K562 (cell line): ENCODE measurements around the gene RALGAPA2. TPM values are rescaled to one million over a fixed set of nuclear protein-coding genes. Genes with fewer than 3 reads are reported as not detected.

Source experiments
- ATAC-seq: fragments of 200-7000 bp; cut with Tn5 transposase; 3 replicates; pipeline ENCODE4 v1.9.1; 2020; ENCODE audit warnings: moderate library complexity
- BruUV-seq: library from RNA; stranded (reverse); fragments of 400-500 nt; replicated peaks from 2 replicates; lab custom pipeline; 2021; lab: Mats Ljungman, UMichigan
- CTCF ChIA-PET: fragments of 300-600 bp; formaldehyde crosslinking; extraction: SDS; loops from one replicate; lab custom pipeline; 2021; ENCODE audit warnings: low intra/inter-chr PET ratio; lab: Yijun Ruan, JAX
- POLR2A ChIA-PET: fragments of 300-600, 350-650 bp; sonication (Branson Sonifier 250); formaldehyde crosslinking; extraction: SDS; loops from one replicate; lab custom pipeline; 2021; ENCODE audit warnings: antibody characterized with exemption, inconsistent platforms; lab: Yijun Ruan, JAX
- DNase-seq, 4 experiments: peaks; one replicate each; pipeline versions ENCODE4 v3.0.0 to v3.0.0-alpha.2; 2011 to 2018; ENCODE audit warnings: low spot score in 3 of 4, mixed read lengths in 3 of 4; ENCODE audit errors: extremely low read depth in 1 of 4
- FAIRE-seq: peaks from 2 replicates; lab custom pipeline; 2011; peaks lifted over from hg19 to GRCh38; lab: Jason Lieb, UNC
- H2AFZ ChIP-seq: 2 replicates; pipeline ENCODE4 v1.6.0; 2011; ENCODE audit warnings: low read depth, low read length, control low read depth, inconsistent platforms
- H3K27ac ChIP-seq: fragments of 200-600 bp; 3 replicates; pipeline ENCODE4 v1.8.0; 2011; ENCODE audit warnings: low read depth, mild to moderate bottlenecking, control low read depth, inconsistent platforms, low read length, moderate library complexity, mixed read lengths; ENCODE audit errors: extremely low read depth
- H3K27me3 ChIP-seq, 2 experiments: fragments of 300-600 bp in 1 of 2; 2 replicates in 1 of 2; 3 replicates in 1 of 2; pipeline versions ENCODE4 v1.6.0 to v1.8.0; 2011; ENCODE audit warnings: inconsistent platforms in 2 of 2, low read length in 2 of 2, mild to moderate bottlenecking in 1 of 2, mixed read lengths in 1 of 2, moderate library complexity in 1 of 2; ENCODE audit not compliant: control insufficient read depth in 2 of 2, insufficient read depth in 2 of 2
- H3K36me3 ChIP-seq: fragments of 300-600 bp; 3 replicates; pipeline ENCODE4 v1.8.0; 2011; ENCODE audit warnings: mild to moderate bottlenecking, low read length, inconsistent platforms; ENCODE audit not compliant: control insufficient read depth, insufficient read depth
- H3K4me1 ChIP-seq, 2 experiments: fragments of 200-600 bp in 1 of 2; replicated peaks in 1 of 2; 2 replicates in 1 of 2; 3 replicates in 1 of 2; pipeline versions ENCODE4 v1.5.1 to v1.8.0; 2011; ENCODE audit warnings: inconsistent platforms in 2 of 2, low read length in 2 of 2, mild to moderate bottlenecking in 1 of 2, mixed read lengths in 1 of 2, moderate library complexity in 1 of 2; ENCODE audit not compliant: control insufficient read depth in 2 of 2, insufficient read depth in 2 of 2
- H3K4me2 ChIP-seq: 2 replicates; pipeline ENCODE4 v1.6.1; 2011; ENCODE audit warnings: low read length, control low read depth, inconsistent platforms, mixed read lengths; ENCODE audit not compliant: insufficient read depth
- H3K4me3 ChIP-seq: fragments of 200-600 bp; sonication (generic), shearing (Covaris generic); 2 replicates; pipeline ENCODE4 v1.5.1; 2016; ENCODE audit warnings: control low read depth, inconsistent platforms
- H3K79me2 ChIP-seq: fragments of 200-600 bp; 3 replicates; pipeline ENCODE4 v1.8.0; 2011; ENCODE audit warnings: low read length, inconsistent platforms; ENCODE audit not compliant: control insufficient read depth, insufficient read depth
- H3K9ac ChIP-seq, 2 experiments: 2 replicates each; pipeline versions ENCODE4 v1.6.0 to v1.6.1; 2011; ENCODE audit warnings: low read depth in 2 of 2, low read length in 2 of 2, control low read depth in 1 of 2, inconsistent platforms in 1 of 2, mild to moderate bottlenecking in 1 of 2, mixed read lengths in 1 of 2; ENCODE audit not compliant: insufficient read depth in 1 of 2
- H3K9me1 ChIP-seq: one replicate; pipeline ENCODE4 v1.6.0; 2011; ENCODE audit warnings: inconsistent platforms, mild to moderate bottlenecking, low read length, moderate library complexity; ENCODE audit not compliant: control insufficient read depth, insufficient read depth
- H3K9me3 ChIP-seq: replicated peaks from 2 replicates; pipeline ENCODE4 v1.5.1; 2011; ENCODE audit warnings: low read depth, low read length, inconsistent platforms; ENCODE audit not compliant: control insufficient read depth, insufficient read depth
- H4K20me1 ChIP-seq: replicated peaks from 2 replicates; pipeline ENCODE4 v1.6.1; 2011; ENCODE audit warnings: low read length, inconsistent platforms, mixed read lengths; ENCODE audit not compliant: control insufficient read depth, insufficient read depth
- BCLAF1 ChIP-seq, 2 experiments: fragments of 450-650 bp in 1 of 2; IDR thresholded peaks; 2 replicates each; pipeline ENCODE4 v1.6.1; 2011 to 2017; ENCODE audit warnings: low read depth in 2 of 2, antibody characterized with exemption in 1 of 2, borderline replicate concordance in 1 of 2, low read length in 1 of 2, mild to moderate bottlenecking in 1 of 2, mixed read lengths in 1 of 2; ENCODE audit not compliant: control insufficient read depth in 1 of 2
- CEBPG ChIP-seq, 3 experiments: fragments of 200-800 bp in 1 of 3; sonication (Bioruptor generic) in 1 of 3; sonication (generic) in 1 of 3; formaldehyde crosslinking in 1 of 3; IDR thresholded peaks in 2 of 3; conservative IDR thresholded peaks in 1 of 3; 2 replicates each; pipeline versions ENCODE4 v1.6.1 to v1.8.0; 2016 to 2022; ENCODE audit warnings: missing compliant biosample characterization in 2 of 3, missing genetic modification characterization in 2 of 3, mild to moderate bottlenecking in 1 of 3, missing genetic modification reagents in 1 of 3
- ETV5 ChIP-seq: sonication (generic); formaldehyde crosslinking; IDR thresholded peaks from 2 replicates; pipeline ENCODE4 v1.4.0; 2020; ENCODE audit warnings: low read depth, mild to moderate bottlenecking, missing genetic modification reagents
- MTA2 ChIP-seq: fragments of 450-650 bp; IDR thresholded peaks from 2 replicates; pipeline ENCODE4 v1.6.1; 2016; ENCODE audit warnings: low read depth
- PHB ChIP-seq: fragments of 250-450 bp; sonication (Bioruptor Pico); IDR thresholded peaks from 2 replicates; pipeline ENCODE4 v1.5.0; 2021
- PTTG1 ChIP-seq: fragments of 450-650 bp; IDR thresholded peaks from 2 replicates; pipeline ENCODE4 v1.6.1; 2016; ENCODE audit warnings: low read depth, mild to moderate bottlenecking, missing genetic modification characterization, missing compliant biosample characterization
- ZBTB40 ChIP-seq, 2 experiments: fragments of 450-650 bp in 1 of 2; sonication (generic) in 1 of 2; formaldehyde crosslinking in 1 of 2; IDR thresholded peaks; 2 replicates each; pipeline versions ENCODE4 v1.7.1 to v1.9.0; 2016 to 2022; ENCODE audit warnings: inconsistent platforms in 1 of 2, mild to moderate bottlenecking in 1 of 2, missing genetic modification reagents in 1 of 2
- ZNF584 ChIP-seq: fragments of 200-800 bp; sonication (Bioruptor generic); IDR thresholded peaks from 2 replicates; pipeline ENCODE4 v1.6.1; 2016; ENCODE audit warnings: low read depth, mild to moderate bottlenecking, missing genetic modification characterization, missing compliant biosample characterization
- ZNF780A ChIP-seq: fragments of 250-450 bp; sonication (Bioruptor Pico); IDR thresholded peaks from 2 replicates; pipeline ENCODE4 v1.5.0; 2021; ENCODE audit warnings: mild to moderate bottlenecking
- WGBS: fragments of 100-300 bp; shearing (Covaris generic); methylation state at CpG from one replicate; pipeline ENCODE4 v1.1.6; 2016; ENCODE audit warnings: low coverage, mixed read lengths; ENCODE audit not compliant: insufficient coverage; ENCODE audit errors: missing lambda C conversion rate; 5-methylcytosine and 5-hydroxymethylcytosine counted together
- in situ Hi-C: fragments of 300-500 bp; cut with MboI; formaldehyde crosslinking; loops from 4 replicates; pipeline ENCODE4 v1.15.0; 2018; ENCODE audit warnings: inconsistent platforms, mixed read lengths
- intact Hi-C: fragments of 100-400 bp; cut with micrococcal nuclease; formaldehyde crosslinking; loops from 2 replicates; pipeline ENCODE4 v1.14.2; 2022
- polyA plus RNA-seq, 8 experiments: library from polyadenylated mRNA; depleted of rRNA in 4 of 8; stranded (reverse) in 5 of 8; unstranded in 3 of 8; fragments of >200 nt; fragmentation: Nextera tagmentation in 2 of 8; fragmentation: Illumina TruSeq in 1 of 8; extraction: Ambion mirVana in 2 of 8; extraction: Trizol in 1 of 8; gene quantifications; 2 replicates each; pipeline versions ENCODE4 v1.2.1 to v1.2.3, GENCODE V29; 2011 to 2014; ENCODE audit warnings: inconsistent platforms in 1 of 8, missing spikeins in 1 of 8
- total RNA-seq, 7 experiments: library from RNA; depleted of rRNA in 6 of 7; stranded (reverse); fragments of >200 nt in 6 of 7; fragmentation: Illumina TruSeq in 2 of 7; extraction: Trizol in 2 of 7; gene quantifications; 2 replicates each; pipeline versions ENCODE4 v1.2.1 to v1.2.3, GENCODE V29; 2011 to 2021; ENCODE audit warnings: low replicate concordance in 1 of 7

Gene RALGAPA2
- total and polyA plus RNA-seq, 9 of the 15 experiments (the other 6 are each of a cell fraction or from before 2014, with no cell fraction given) = 0.35 to 2.7 (median 1.4) TPM

- no peak overlapping the region for H2AFZ ChIP-seq
- H3K4me3 ChIP-seq = no peak overlapping the region
- ATAC-seq = no peak
- DNase-seq = no peak
- 2% methylated on average over 7 of the region's 7 CpGs for WGBS
- no peaks in the 10 kb centered on the region for H3K36me3 ChIP-seq
- H3K9me1 ChIP-seq = no peaks in the 10 kb centered on the region
- no peak for FAIRE-seq
- peaks cover 0 to 29% of the 10 kb centered on the region in 2 experiments; a peak in 3 of 5 replicates for H3K27me3 ChIP-seq
- H3K79me2 ChIP-seq = no peaks in the 10 kb centered on the region
- H4K20me1 ChIP-seq = no peaks in the 10 kb centered on the region
- BruUV-seq = no TSS peak
- intact Hi-C loops (no loop called here), in situ Hi-C loops (no loop called here)
- CTCF ChIA-PET = no interaction called here
- no peak overlapping the region for H3K4me2 ChIP-seq
- H3K9me3 ChIP-seq = no peaks in the 10 kb centered on the region
- no peak overlapping the region for H3K27ac ChIP-seq
- H3K9ac ChIP-seq = no peak overlapping the region
- POLR2A ChIA-PET = no interaction called here
- peaks cover 0 to 7% of the 10 kb centered on the region in 2 experiments; a peak in 4 of 5 replicates for H3K4me1 ChIP-seq
- TF ChIP-seq ZNF780A (CRISPR knock-in tag) (no peak), ZBTB40 (IDR thresholded peaks at IDR 0.05) (no peak), ZBTB40 (CRISPR knock-in tag; IDR thresholded peaks at IDR 0.05) (no peak), ETV5 (CRISPR knock-in tag) (no peak), CEBPG (CRISPR knock-in tag; IDR thresholded peaks at IDR 0.05) (no peak), CEBPG (tag; conservative IDR thresholded peaks at IDR 0.05 in 1 of 2, IDR thresholded peaks at IDR 0.05 in 1 of 2) (no peak), MTA2 (no peak), ZNF584 (CRISPR knock-in tag) (no peak), BCLAF1 (IDR thresholded peaks at IDR 0.05; ENCODE audit: borderline replicate concordance in 1 of 2, control insufficient read depth in 1 of 2, low read depth in 2 of 2, low read length in 1 of 2) (no peak), PHB (CRISPR knock-in tag) (no peak), PTTG1 (tag) (no peak)
Observed at GRCh38 chr20:20398123-20398522, 314.3 kb downstream of the RALGAPA2 start.
